Mesenchymal stem cell (in vitro differentiated cells and primary cell): ENCODE data around the gene HTRA2.

Source experiments
- DNase-seq: peaks from one replicate; pipeline ENCODE4 v3.0.0-alpha.2; 2013
- H2AFZ ChIP-seq: one replicate; pipeline ENCODE4 v1.6.1; 2013; ENCODE audit warnings: low read depth, mild to moderate bottlenecking, control low read depth, inconsistent platforms, low read length, moderate library complexity
- H2AK5ac ChIP-seq: 2 replicates; pipeline ENCODE4 v1.6.1; 2013; ENCODE audit warnings: low read length, moderate library complexity, mild to moderate bottlenecking, inconsistent platforms; ENCODE audit not compliant: severe bottlenecking
- H2BK120ac ChIP-seq: one replicate; pipeline ENCODE4 v1.6.1; 2013; ENCODE audit warnings: low read depth, mild to moderate bottlenecking, inconsistent platforms, low read length, moderate library complexity
- H2BK12ac ChIP-seq, 2 experiments: one replicate each; pipeline ENCODE4 v1.6.1; 2013; ENCODE audit warnings: inconsistent platforms in 2 of 2, low read length in 2 of 2, mild to moderate bottlenecking in 2 of 2, moderate library complexity in 2 of 2, control low read depth in 1 of 2
- H2BK15ac ChIP-seq: one replicate; pipeline ENCODE4 v1.6.1; 2013; ENCODE audit warnings: mild to moderate bottlenecking, low read depth, inconsistent platforms; ENCODE audit not compliant: poor library complexity, severe bottlenecking
- H2BK5ac ChIP-seq: 2 replicates; pipeline ENCODE4 v1.6.1; 2013; ENCODE audit warnings: low read depth, mild to moderate bottlenecking, low read length, control low read depth, inconsistent platforms; ENCODE audit not compliant: poor library complexity, severe bottlenecking
- H3K14ac ChIP-seq, 2 experiments: one replicate each; pipeline ENCODE4 v1.6.1; 2013; ENCODE audit warnings: inconsistent platforms in 2 of 2, low read length in 2 of 2, control low read depth in 1 of 2, mild to moderate bottlenecking in 1 of 2, moderate library complexity in 1 of 2
- H3K18ac ChIP-seq, 2 experiments: one replicate each; pipeline ENCODE4 v1.6.1; 2013; ENCODE audit warnings: inconsistent platforms in 2 of 2, low read length in 2 of 2, control low read depth in 1 of 2, low read depth in 1 of 2, mild to moderate bottlenecking in 1 of 2
- H3K23ac ChIP-seq, 2 experiments: one replicate each; pipeline ENCODE4 v1.6.1; 2013; ENCODE audit warnings: inconsistent platforms in 2 of 2, low read length in 2 of 2, mild to moderate bottlenecking in 2 of 2, moderate library complexity in 2 of 2, control low read depth in 1 of 2
- H3K27ac ChIP-seq: 2 replicates; pipeline ENCODE4 v1.5.1; 2013; ENCODE audit warnings: mild to moderate bottlenecking, moderate library complexity, low read length, control low read depth, inconsistent platforms; ENCODE audit not compliant: poor library complexity, severe bottlenecking
- H3K27me3 ChIP-seq, 2 experiments: 2 replicates each; pipeline versions ENCODE4 v1.6.1 to v1.7.0; 2013; ENCODE audit warnings: low read length in 2 of 2, mild to moderate bottlenecking in 2 of 2, moderate library complexity in 2 of 2, control low read depth in 1 of 2, inconsistent platforms in 1 of 2; ENCODE audit not compliant: control insufficient read depth in 1 of 2, insufficient read depth in 1 of 2
- H3K36me3 ChIP-seq, 2 experiments: 2 replicates each; pipeline versions ENCODE4 v1.6.1 to v1.7.0; 2013; ENCODE audit warnings: low read length in 2 of 2, control low read depth in 1 of 2, inconsistent platforms in 1 of 2, low read depth in 1 of 2, mild to moderate bottlenecking in 1 of 2; ENCODE audit not compliant: insufficient read depth in 2 of 2, control insufficient read depth in 1 of 2
- H3K4ac ChIP-seq, 2 experiments: one replicate each; pipeline ENCODE4 v1.6.1; 2013; ENCODE audit warnings: inconsistent platforms in 2 of 2, low read length in 2 of 2, mild to moderate bottlenecking in 2 of 2, moderate library complexity in 2 of 2, control low read depth in 1 of 2, low read depth in 1 of 2
- H3K4me1 ChIP-seq: 2 replicates; pipeline ENCODE4 v1.6.1; 2013; ENCODE audit warnings: low read depth, low read length, control low read depth; ENCODE audit not compliant: control insufficient read depth, insufficient read depth
- H3K4me2 ChIP-seq: 2 replicates; pipeline ENCODE4 v1.6.1; 2013; ENCODE audit warnings: low read length, mild to moderate bottlenecking, inconsistent platforms; ENCODE audit not compliant: poor library complexity, severe bottlenecking
- H3K4me3 ChIP-seq, 2 experiments: 2 replicates each; pipeline versions ENCODE4 v1.5.1 to v1.7.0; 2013; ENCODE audit warnings: low read length in 2 of 2, mild to moderate bottlenecking in 2 of 2, control low read depth in 1 of 2, low read depth in 1 of 2; ENCODE audit not compliant: insufficient read depth in 1 of 2
- H3K79me1 ChIP-seq: replicated peaks from 2 replicates; pipeline ENCODE4 v1.6.1; 2013; ENCODE audit warnings: mild to moderate bottlenecking, control low read depth, low read length, inconsistent platforms; ENCODE audit not compliant: poor library complexity, severe bottlenecking
- H3K9ac ChIP-seq: 2 replicates; pipeline ENCODE4 v1.7.0; 2013; ENCODE audit warnings: mild to moderate bottlenecking, low read length, moderate library complexity
- H3K9me3 ChIP-seq: 2 replicates; pipeline ENCODE4 v1.7.0; 2013; ENCODE audit warnings: mild to moderate bottlenecking, low read length; ENCODE audit not compliant: control insufficient read depth
- H4K8ac ChIP-seq: one replicate; pipeline ENCODE4 v1.6.1; 2013; ENCODE audit warnings: inconsistent platforms, mild to moderate bottlenecking, low read length, moderate library complexity
- H4K91ac ChIP-seq: one replicate; pipeline ENCODE4 v1.6.1; 2013; ENCODE audit warnings: mild to moderate bottlenecking, low read length, inconsistent platforms
- WGBS: methylation state at CpG from one replicate; pipeline ENCODE4 v1.1.7; 2013; ENCODE audit warnings: mixed read lengths; 5-methylcytosine and 5-hydroxymethylcytosine counted together

Gene HTRA2

GRCh38 chr2:74525717-74526648 is 3.8 kb upstream of the HTRA2 start, which contains the start of gene DQX1:
DQX1 (minus strand) TSS chr2:74526231; CDS start chr2:74525729, 502 bp downstream.
- WGBS = 92% methylated on average over 8 of the region's 11 CpGs
- H3K4ac ChIP-seq = no peak within 1 kb of the TSS

GRCh38 chr2:74526649-74527230 is 3.0 kb upstream of the HTRA2 start:
- Histone ChIP-seq H3K36me3 (peaks cover 30 to 42% of the 10 kb centered on the region in 2 experiments), H3K27ac (no peak overlapping the region), H3K23ac (no peak overlapping the region), H4K8ac (no peak overlapping the region), H3K4me2 (no peak overlapping the region), H3K4me1 (peaks cover 17% of the 10 kb centered on the region), H3K79me1 (peaks cover 27% of the 10 kb centered on the region), H2BK12ac (no peak overlapping the region), H4K91ac (no peak overlapping the region), H2BK5ac (no peak overlapping the region), H2AK5ac (no peak overlapping the region), H2BK15ac (no peak overlapping the region), H3K18ac (no peak overlapping the region), H3K9ac (no peak overlapping the region), H2BK120ac (no peak overlapping the region), H2AFZ (no peak overlapping the region), H3K4ac (no peak overlapping the region), H3K4me3 (no peak overlapping the region), H3K14ac (no peak overlapping the region), H3K9me3 (no peaks in the 10 kb centered on the region), H3K27me3 (peaks cover 11 to 15% of the 10 kb centered on the region in 2 experiments)
- DNase-seq = no peak
- 96% methylated on average over 9 of the region's 11 CpGs for WGBS

More at GRCh38 chr2:74525717-74526648, 3.8 kb upstream of the HTRA2 start, which contains the start of gene DQX1:
- no peak within 1 kb of the TSS for H2BK15ac ChIP-seq
- no peak within 1 kb of the TSS for H3K9ac ChIP-seq
- no peak within 1 kb of the TSS for H4K91ac ChIP-seq
- H3K4me3 ChIP-seq = no peak within 1 kb of the TSS
- no peak within 1 kb of the TSS for H2BK120ac ChIP-seq
- no peak for DNase-seq
- H3K9me3 ChIP-seq = no peaks in the 10 kb centered on the region
- H3K27ac ChIP-seq = no peak within 1 kb of the TSS
- H3K23ac ChIP-seq = no peak within 1 kb of the TSS
- no peak within 1 kb of the TSS for H4K8ac ChIP-seq
- no peak within 1 kb of the TSS for H3K4me2 ChIP-seq
- peaks cover 14 to 23% of the 10 kb centered on the region in 2 experiments for H3K27me3 ChIP-seq
- peaks cover 30 to 35% of the 10 kb centered on the region in 2 experiments for H3K36me3 ChIP-seq
- H3K18ac ChIP-seq = no peak within 1 kb of the TSS
- H2BK5ac ChIP-seq = no peak within 1 kb of the TSS
- H3K14ac ChIP-seq = no peak within 1 kb of the TSS
- H3K4me1 ChIP-seq = peaks cover 17% of the 10 kb centered on the region
- H3K79me1 ChIP-seq = peaks cover 22% of the 10 kb centered on the region
- H2AK5ac ChIP-seq = no peak within 1 kb of the TSS
- no peak within 1 kb of the TSS for H2BK12ac ChIP-seq
- no peak within 1 kb of the TSS for H2AFZ ChIP-seq

GRCh38 chr2:74527741-74528140 is 2.0 kb upstream of the HTRA2 start:
- Histone ChIP-seq H2BK120ac (no peak overlapping the region), H3K4me3 (no peak overlapping the region), H2AFZ (no peak overlapping the region), H2BK15ac (no peak overlapping the region), H3K27me3 (peaks cover 4 to 5% of the 10 kb centered on the region in 2 experiments), H3K27ac (no peak overlapping the region), H3K18ac (no peak overlapping the region), H3K9ac (peak overlapping the region; percentile 98), H3K4me2 (no peak overlapping the region), H3K9me3 (no peaks in the 10 kb centered on the region), H3K79me1 (peaks cover 29% of the 10 kb centered on the region), H2AK5ac (no peak overlapping the region), H3K36me3 (peaks cover 34 to 52% of the 10 kb centered on the region in 2 experiments), H2BK5ac (no peak overlapping the region), H2BK12ac (no peak overlapping the region), H4K91ac (no peak overlapping the region), H3K4me1 (peaks cover 17% of the 10 kb centered on the region), H3K23ac (no peak overlapping the region), H3K14ac (no peak overlapping the region), H3K4ac (no peak overlapping the region), H4K8ac (no peak overlapping the region)
- no peak for DNase-seq
- 98% methylated on average over 9 of the region's 9 CpGs for WGBS
